GM12892 (cell line): ENCODE data around the gene FBXO11.

Experiments
- POLR2A ChIP-seq: IDR thresholded peaks from 2 replicates; pipeline ENCODE4 v1.6.1; 2011; ENCODE audit warnings: low read depth, low read length, control low read depth
- POLR2AphosphoS5 ChIP-seq: IDR thresholded peaks from 2 replicates; pipeline ENCODE4 v1.6.1; 2011; ENCODE audit warnings: low read depth, low read length, control low read depth

GRCh38 chr2:47916412-47916811, 10.1 kb upstream of the FBXO11 start:
- TF ChIP-seq POLR2A, result no peak
- TF ChIP-seq POLR2AphosphoS5, result no peak
